Measurements from ENCODE around the gene MYH14.

- TF ChIP-seq POLR2A (IDR thresholded peaks at IDR 0.05; ENCODE audit: extremely low read depth, insufficient read length) = no peak
- TF ChIP-seq CTCF (IDR thresholded peaks at IDR 0.05; ENCODE audit: low read depth, low read length) = no peak
- TF ChIP-seq, protein P1, sequence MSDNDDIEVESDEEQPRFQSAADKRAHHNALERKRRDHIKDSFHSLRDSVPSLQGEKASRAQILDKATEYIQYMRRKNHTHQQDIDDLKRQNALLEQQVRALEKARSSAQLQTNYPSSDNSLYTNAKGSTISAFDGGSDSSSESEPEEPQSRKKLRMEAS (IDR thresholded peaks at IDR 0.05; ENCODE audit: low read depth, low read length) = no peak
- TF ChIP-seq MYC (IDR thresholded peaks at IDR 0.05; ENCODE audit: low read depth, low read length) = no peak
These were observed 4.3 kb downstream of the MYH14 start for GRCh38 chr19:50207730-50208129.
